GM12873 (cell line): ENCODE measurements around the gene STRIT1.

Experiments used
- TF ChIP-seq, protein P1 (sequence below): IDR thresholded peaks from 2 replicates; pipeline ENCODE4 v1.5.1; 2012; ENCODE audit warnings: low read depth, mild to moderate bottlenecking, moderate library complexity, low read length, control low read depth; ENCODE audit not compliant: insufficient read depth; ENCODE audit errors: missing control alignments

The STRIT1 gene

DNA sequence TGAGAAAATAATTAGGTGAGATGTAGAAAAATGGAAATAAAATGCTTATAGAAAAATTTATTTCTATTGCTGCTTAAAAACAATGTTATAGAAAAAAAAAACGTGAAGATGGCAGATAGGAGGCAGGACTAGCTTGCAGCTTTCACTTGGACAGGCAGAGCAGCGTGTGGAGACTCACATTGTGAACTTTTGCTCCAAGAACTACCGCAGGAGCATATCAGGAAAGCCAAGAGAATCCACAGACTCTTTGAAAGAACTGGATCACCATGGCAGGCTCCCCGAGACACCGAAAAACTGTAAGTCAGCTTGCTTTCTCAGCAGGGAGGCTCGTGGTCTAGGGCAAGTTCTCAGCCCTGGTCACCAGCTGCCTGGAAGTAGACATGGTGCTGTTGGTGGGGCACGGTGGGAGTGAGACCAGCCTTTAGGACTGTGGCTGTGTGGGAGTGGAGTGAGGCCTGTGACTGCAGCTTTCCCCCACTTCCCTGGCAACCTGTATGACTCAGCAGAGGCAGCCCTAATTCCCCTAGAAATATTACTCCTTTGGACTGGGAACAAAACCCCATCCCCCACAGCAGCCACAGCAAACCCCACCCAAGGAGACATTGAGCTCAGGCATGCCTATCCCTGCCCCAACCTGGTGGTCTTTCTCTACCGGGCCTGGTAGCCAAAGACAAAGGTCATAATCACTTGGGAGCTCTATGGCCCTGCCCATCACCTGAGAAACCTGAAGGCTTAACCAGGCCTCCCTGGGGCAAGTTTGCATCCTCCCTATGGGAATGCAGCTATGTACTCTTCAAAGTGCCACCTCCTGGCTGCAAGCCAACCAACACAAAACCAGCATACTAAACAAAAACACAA lies 22.8 kb downstream of the STRIT1 start:
- TF ChIP-seq, protein P1, sequence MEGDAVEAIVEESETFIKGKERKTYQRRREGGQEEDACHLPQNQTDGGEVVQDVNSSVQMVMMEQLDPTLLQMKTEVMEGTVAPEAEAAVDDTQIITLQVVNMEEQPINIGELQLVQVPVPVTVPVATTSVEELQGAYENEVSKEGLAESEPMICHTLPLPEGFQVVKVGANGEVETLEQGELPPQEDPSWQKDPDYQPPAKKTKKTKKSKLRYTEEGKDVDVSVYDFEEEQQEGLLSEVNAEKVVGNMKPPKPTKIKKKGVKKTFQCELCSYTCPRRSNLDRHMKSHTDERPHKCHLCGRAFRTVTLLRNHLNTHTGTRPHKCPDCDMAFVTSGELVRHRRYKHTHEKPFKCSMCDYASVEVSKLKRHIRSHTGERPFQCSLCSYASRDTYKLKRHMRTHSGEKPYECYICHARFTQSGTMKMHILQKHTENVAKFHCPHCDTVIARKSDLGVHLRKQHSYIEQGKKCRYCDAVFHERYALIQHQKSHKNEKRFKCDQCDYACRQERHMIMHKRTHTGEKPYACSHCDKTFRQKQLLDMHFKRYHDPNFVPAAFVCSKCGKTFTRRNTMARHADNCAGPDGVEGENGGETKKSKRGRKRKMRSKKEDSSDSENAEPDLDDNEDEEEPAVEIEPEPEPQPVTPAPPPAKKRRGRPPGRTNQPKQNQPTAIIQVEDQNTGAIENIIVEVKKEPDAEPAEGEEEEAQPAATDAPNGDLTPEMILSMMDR = no peak

DNA sequence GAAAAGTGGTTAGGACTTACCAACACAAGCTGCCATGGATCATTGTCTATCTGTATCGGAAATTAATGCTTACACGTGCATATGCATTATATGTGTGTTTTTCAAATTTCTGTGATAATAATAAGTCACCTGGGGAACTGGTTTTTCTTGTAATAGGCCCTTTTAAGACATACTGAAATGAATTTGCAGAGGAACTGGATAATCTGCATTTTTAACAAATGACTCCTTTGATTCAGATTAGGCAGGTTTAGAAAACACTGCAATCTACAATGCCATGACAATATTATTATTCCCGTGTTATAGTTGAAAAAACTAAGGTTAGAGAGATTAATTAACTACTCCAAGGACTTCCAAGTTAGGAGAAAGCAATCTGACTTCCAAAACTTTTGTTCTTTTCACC lies 23.4 kb downstream of the STRIT1 start:
- TF ChIP-seq, protein P1 = no peak

DNA sequence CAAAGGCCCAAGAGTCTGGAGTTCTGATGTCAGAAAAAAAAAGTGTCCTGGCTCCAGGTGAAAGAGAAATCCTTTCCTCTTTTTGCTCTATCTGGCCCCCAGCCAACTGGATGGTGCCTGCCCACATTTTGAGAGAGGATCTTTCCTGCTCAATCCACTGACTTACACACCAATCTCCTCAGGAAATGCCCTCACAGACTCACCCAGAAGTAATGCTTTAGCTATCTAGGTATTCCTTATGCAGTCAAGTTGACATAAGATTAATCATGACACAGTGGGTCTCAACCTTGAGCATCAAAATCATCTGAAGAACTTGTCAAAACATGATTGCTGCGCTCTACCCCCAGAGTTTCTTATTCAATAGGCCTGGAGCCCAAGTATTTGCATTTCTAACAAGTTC lies 31.2 kb downstream of the STRIT1 start:
- TF ChIP-seq, protein P1 = no peak

DNA sequence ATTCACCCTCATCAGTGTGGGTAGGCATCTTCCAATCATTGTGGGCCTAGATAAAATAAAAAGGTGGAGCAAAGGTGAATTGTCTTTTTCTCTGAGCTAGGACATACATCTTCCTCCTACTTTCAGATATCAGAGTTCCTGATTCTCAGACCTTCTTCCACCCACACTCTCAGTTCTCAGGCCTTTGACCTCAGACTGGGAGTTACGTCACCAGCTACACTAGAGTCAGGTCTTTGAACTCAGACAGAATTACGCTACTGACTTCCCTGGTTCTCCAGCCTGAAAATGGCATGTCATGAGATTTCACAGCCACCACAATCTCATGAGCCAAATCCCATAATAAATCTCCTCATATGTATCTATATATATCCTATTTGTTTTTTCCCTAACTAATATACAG lies 39.0 kb downstream of the STRIT1 start:
- TF ChIP-seq, protein P1 = no peak

DNA sequence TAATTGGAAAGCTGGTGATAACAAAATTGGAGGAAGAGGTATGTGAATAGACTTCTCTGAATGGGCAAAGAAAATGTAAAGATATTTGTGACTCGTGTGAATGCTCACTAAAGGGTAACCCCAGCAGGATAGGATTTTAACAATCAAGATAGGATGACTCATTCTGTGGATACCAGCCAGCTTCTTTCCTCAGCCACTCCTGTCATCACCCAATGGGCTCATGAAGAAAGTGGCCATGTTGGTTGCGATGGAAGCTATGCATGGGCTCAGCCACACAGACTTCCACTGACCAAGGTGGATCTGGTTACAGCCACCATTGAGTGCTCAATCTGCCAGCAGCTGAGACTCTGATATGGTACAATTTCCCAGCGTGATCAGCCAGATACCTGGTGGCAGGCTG lies 40.9 kb downstream of the STRIT1 start:
- TF ChIP-seq, protein P1 = no peak

DNA sequence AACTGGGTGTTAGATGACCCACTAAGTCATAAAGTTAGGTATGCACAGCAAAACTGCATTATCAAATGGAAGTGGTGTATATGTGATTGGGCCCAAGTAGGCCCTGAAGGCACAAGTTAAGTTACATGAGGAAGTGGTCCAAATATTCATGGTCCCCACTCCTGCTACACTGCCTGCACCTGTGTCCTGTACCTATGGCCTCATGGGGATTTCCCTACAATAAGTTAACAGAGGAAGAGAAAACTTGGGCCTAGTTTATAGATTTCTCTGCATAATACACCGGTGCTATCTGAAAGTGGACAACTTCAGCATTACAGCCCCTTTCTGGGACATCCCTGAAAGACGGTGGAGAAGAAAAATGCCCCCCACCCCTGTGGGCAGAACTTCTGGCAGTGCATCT lies 41.5 kb downstream of the STRIT1 start:
- TF ChIP-seq, protein P1 = no peak

DNA sequence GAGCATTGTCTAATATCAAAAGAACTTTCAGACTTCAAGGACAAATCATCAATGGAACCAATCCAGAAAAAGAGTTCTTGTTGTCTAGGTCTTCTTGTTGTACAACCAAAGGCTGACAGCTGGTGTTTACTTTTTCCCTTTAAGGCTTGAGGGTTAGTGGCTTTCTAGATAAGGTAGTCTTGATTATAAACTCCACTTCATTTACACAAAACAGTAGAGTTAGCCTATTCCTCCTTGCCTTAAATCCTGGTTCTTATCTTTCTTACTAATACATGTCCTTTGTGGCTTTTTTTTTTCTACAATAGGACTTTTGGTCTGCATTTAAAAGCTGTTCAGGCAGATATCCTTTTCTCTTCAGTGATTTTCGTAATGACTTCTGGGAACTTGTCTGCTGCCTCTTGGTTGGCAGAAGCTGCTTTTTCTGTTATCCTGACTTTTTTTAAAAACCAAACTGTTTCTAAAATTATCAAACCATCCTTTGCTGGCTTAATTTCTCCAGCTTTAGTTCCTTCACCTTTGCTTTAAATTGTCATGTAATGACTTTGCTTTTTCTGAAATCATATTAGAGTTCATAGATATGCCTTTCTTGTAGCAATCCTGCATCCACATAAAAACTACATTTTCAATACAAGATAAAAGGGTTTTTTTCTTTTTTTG lies 44.8 kb downstream of the STRIT1 start:
- TF ChIP-seq, protein P1 = no peak
